ENCODE measurements around the gene AKT2. TPM values are rescaled to one million over a fixed set of nuclear protein-coding genes. Genes with fewer than 3 reads are reported as not detected.

The AKT2 gene
- total RNA-seq, 1 experiment from 2014 or later: 80.6 TPM

DNA sequence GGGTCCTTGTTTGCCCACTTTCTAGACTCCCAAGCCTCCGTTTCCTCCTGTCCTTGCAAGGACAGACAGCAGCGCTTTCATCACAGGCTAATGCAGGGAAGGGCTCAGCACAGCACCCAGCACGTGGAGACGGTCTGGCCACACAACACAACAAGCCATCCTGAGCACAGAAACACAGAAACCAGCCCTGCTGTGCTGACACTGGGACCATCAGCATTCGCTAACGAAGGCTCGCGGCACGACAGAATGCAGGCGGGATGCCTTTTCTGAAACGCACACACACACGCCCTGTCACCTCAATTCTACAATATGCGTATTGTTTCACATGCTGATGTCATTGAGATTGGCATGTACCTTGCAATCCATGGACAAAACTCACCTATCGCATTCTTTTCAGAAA is 12.9 kb downstream of the AKT2 start:
- no peaks in the 10 kb centered on the region for H3F3A ChIP-seq (ENCODE audit: low read length, unreplicated experiment)
- intact Hi-C loops (cut with micrococcal nuclease): no loop called here
- peaks cover 63% of the 10 kb centered on the region for H3K79me2 ChIP-seq (ENCODE audit: low read length)
- no peaks in the 10 kb centered on the region for H3K4me1 ChIP-seq (ENCODE audit: insufficient read depth, low read length)
- no peak overlapping the region for H2AFZ ChIP-seq (ENCODE audit: low read length)
- BruUV-seq (replicated peaks): no TSS peak
- CTCF ChIA-PET: no interaction called here
- H3K27ac ChIP-seq (ENCODE audit: low read length): no peak overlapping the region
- no peaks in the 10 kb centered on the region for H3K27me3 ChIP-seq (ENCODE audit: low read length)
- TF ChIP-seq EZH2phosphoT487 (IDR thresholded peaks at IDR 0.05; ENCODE audit: borderline replicate concordance, low read length) (no peak), EZH2 (IDR thresholded peaks at IDR 0.05; ENCODE audit: low read length, unreplicated experiment) (no peak), CTCF (conservative IDR thresholded peaks at IDR 0.05; ENCODE audit: low read depth, low read length) (no peak)
- H3K4me2 ChIP-seq (ENCODE audit: low read length): no peak overlapping the region
- no peak for DNase-seq
- no peak for ATAC-seq
- no peaks in the 10 kb centered on the region for H3K9me3 ChIP-seq (ENCODE audit: low read length)
- no peaks in the 10 kb centered on the region for H3K36me3 ChIP-seq (ENCODE audit: low read depth, low read length)
- H3K9me2 ChIP-seq (replicated peaks; ENCODE audit: low read length): no peaks in the 10 kb centered on the region
- H3K9ac ChIP-seq (ENCODE audit: low read length): no peak overlapping the region
- no peaks in the 10 kb centered on the region for H4K20me1 ChIP-seq (ENCODE audit: low read length)
- no peak overlapping the region for H3K4me3 ChIP-seq (ENCODE audit: low read length)
- POLR2A ChIA-PET (ENCODE audit: unreplicated experiment): no interaction called here

DNA sequence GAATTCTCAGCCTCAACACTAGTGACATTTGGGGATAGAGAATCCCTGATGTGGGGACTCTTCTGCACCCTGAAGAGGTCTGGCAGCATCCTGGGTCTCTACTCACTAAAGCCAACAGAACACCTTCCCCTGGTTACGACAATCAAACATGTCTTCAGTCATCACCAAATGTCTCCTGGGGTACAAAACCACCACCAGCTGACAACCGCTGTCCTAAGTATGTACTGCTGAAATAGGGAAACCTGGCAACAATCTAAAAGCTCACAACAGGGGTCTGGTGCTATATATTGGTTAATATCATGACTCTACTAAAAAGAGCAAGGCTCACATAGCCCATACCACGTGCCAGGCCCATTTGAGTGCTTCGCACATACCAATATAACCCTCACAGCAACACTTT is 13.4 kb downstream of the AKT2 start:
- Histone ChIP-seq H3K36me3 (ENCODE audit: low read depth, low read length) (no peaks in the 10 kb centered on the region), H3K9me2 (replicated peaks; ENCODE audit: low read length) (no peaks in the 10 kb centered on the region), H3K79me2 (ENCODE audit: low read length) (peaks cover 58% of the 10 kb centered on the region), H4K20me1 (ENCODE audit: low read length) (no peaks in the 10 kb centered on the region), H3K4me3 (ENCODE audit: low read length) (no peak overlapping the region), H3K27me3 (ENCODE audit: low read length) (no peaks in the 10 kb centered on the region), H3K9ac (ENCODE audit: low read length) (no peak overlapping the region), H3K4me1 (ENCODE audit: insufficient read depth, low read length) (no peaks in the 10 kb centered on the region), H3K4me2 (ENCODE audit: low read length) (no peak overlapping the region), H3K27ac (ENCODE audit: low read length) (no peak overlapping the region), H3F3A (ENCODE audit: low read length, unreplicated experiment) (no peaks in the 10 kb centered on the region), H3K9me3 (ENCODE audit: low read length) (no peaks in the 10 kb centered on the region), H2AFZ (ENCODE audit: low read length) (no peak overlapping the region)
- ChIA-PET CTCF (no interaction called here), POLR2A (ENCODE audit: unreplicated experiment) (no interaction called here)
- TF ChIP-seq EZH2 (IDR thresholded peaks at IDR 0.05; ENCODE audit: low read length, unreplicated experiment) (no peak), EZH2phosphoT487 (IDR thresholded peaks at IDR 0.05; ENCODE audit: borderline replicate concordance, low read length) (no peak), CTCF (conservative IDR thresholded peaks at IDR 0.05; ENCODE audit: low read depth, low read length) (no peak)
- ATAC-seq: no peak
- intact Hi-C loops (cut with micrococcal nuclease): no loop called here
- BruUV-seq (replicated peaks): no TSS peak
- no peak for DNase-seq

GRCh38 chr19:40270362-40271089 is 14.6 kb downstream of the AKT2 start:
- Histone ChIP-seq H3F3A (ENCODE audit: low read length, unreplicated experiment) (no peaks in the 10 kb centered on the region), H3K36me3 (ENCODE audit: low read depth, low read length) (no peaks in the 10 kb centered on the region), H3K9me3 (ENCODE audit: low read length) (no peaks in the 10 kb centered on the region), H3K4me3 (ENCODE audit: low read length) (no peak overlapping the region), H3K9me2 (replicated peaks; ENCODE audit: low read length) (no peaks in the 10 kb centered on the region), H3K4me2 (ENCODE audit: low read length) (no peak overlapping the region), H2AFZ (ENCODE audit: low read length) (no peak overlapping the region), H3K9ac (ENCODE audit: low read length) (no peak overlapping the region), H3K79me2 (ENCODE audit: low read length) (peaks cover 51% of the 10 kb centered on the region), H3K4me1 (ENCODE audit: insufficient read depth, low read length) (no peaks in the 10 kb centered on the region), H3K27ac (ENCODE audit: low read length) (no peak overlapping the region), H3K27me3 (ENCODE audit: low read length) (no peaks in the 10 kb centered on the region), H4K20me1 (ENCODE audit: low read length) (no peaks in the 10 kb centered on the region)
- ChIA-PET POLR2A (ENCODE audit: unreplicated experiment) (no interaction called here), CTCF (no interaction called here)
- no TSS peak for BruUV-seq (replicated peaks)
- intact Hi-C loops (cut with micrococcal nuclease): no loop called here
- TF ChIP-seq EZH2phosphoT487 (IDR thresholded peaks at IDR 0.05; ENCODE audit: borderline replicate concordance, low read length): no peak
- TF ChIP-seq CTCF (conservative IDR thresholded peaks at IDR 0.05; ENCODE audit: low read depth, low read length): no peak
- no peak for TF ChIP-seq EZH2 (IDR thresholded peaks at IDR 0.05; ENCODE audit: low read length, unreplicated experiment)
- ATAC-seq (no peak), DNase-seq (no peak)
